ENCODE results near the gene SESN3.
"Not testable (repeated sequence)": the region's sequence is repeated elsewhere in the genome, so short reads cannot be mapped to it uniquely, and the experiment has no call there.

The SESN3 gene

DNA sequence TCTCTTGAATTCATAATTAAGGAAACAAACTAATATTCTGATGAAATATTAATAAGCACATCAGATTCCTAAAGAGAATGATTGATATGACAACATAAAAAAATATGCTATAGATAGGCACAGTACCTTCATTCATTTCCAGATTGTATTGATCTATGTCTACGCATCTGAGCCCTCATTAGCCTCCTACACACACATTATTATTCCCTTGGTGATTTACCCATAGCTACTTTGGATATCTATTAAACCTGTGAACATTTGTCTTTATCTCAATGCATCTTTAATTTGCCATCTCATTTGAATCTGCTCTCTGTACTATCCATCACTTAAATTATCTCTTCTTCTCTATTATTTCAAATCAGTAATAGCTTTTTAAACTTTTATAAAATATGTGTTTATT lies 18.4 kb downstream of the SESN3 start:
- no peak for FAIRE-seq

GRCh38 chr11:95209535-95209934 lies 21.5 kb downstream of the SESN3 start:
- FAIRE-seq, result not testable (repeated sequence)

- FAIRE-seq, result no peak
Observed at GRCh38 chr11:95200781-95201457, 30.1 kb downstream of the SESN3 start.

- no peak for FAIRE-seq
Observed at GRCh38 chr11:95195831-95196230, 35.2 kb downstream of the SESN3 start.

DNA sequence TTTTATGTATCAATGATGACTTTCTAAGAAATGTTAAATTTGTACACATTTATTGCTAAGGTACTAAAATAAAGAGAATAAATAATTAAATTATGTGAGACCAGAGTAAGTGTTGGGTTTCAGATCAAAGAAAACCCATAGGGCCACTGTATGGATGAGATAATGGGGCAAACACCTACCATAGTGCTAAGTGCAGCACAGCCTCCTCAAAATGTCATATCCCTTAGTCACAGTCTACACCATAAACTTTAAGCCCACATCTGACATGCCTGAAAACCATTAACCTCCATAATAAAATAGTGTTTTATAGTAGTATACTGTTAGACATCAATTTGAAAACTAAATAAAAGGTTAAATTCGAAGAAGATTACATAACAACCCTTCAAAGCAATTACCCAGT lies 37.5 kb downstream of the SESN3 start:
- no peak for FAIRE-seq

DNA sequence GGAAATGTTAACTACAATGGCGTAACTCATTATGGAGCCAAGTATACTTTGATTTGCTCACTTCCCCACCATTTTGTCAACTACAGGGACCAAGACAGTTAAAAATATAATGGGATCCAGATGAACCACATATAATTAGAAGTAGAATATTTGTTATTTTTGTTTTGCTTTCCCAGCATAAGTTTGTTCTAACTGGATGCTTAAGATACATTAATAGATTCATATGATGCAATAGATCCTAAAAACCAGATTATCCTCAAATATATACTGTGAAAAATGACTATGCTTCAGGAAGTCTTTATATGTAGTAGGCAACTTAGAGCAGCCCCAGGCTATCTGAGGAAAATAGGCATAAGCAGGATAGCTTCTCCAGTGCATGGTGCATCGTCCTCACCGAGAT lies 38.3 kb downstream of the SESN3 start:
- no peak for FAIRE-seq

GRCh38 chr11:95187723-95188122 lies 43.3 kb downstream of the SESN3 start:
- FAIRE-seq, result no peak

- FAIRE-seq, result no peak
Observed at GRCh38 chr11:95182397-95182796, 48.6 kb downstream of the SESN3 start.

GRCh38 chr11:95175818-95176380 lies 55.1 kb downstream of the SESN3 start:
- FAIRE-seq, result no peak

GRCh38 chr11:95170294-95170693 lies 60.7 kb downstream of the SESN3 start:
- FAIRE-seq, result no peak

GRCh38 chr11:95166781-95167180 lies 64.2 kb downstream of the SESN3 start:
- no peak for FAIRE-seq

DNA sequence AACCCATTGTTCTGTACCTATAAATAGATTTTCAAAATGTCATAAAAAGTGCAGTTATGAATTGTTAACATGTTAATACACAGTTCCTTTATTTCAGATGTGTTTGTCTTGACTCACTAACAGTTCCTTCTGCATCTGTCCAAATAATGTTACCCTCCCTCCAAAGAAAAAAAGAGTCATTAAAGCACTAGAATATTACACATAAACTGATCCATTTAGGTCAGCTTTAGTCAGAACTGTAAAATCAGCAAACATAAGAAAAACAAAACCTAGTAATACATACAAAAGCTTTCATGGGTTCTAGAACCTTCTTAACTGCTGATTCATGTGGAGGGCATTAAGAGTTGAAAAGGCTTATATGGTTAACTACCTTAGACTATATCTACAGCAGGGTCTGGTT lies 65.4 kb downstream of the SESN3 start:
- FAIRE-seq, result no peak

- FAIRE-seq, result no peak
Observed at GRCh38 chr11:95163106-95163505, 67.9 kb downstream of the SESN3 start.

DNA sequence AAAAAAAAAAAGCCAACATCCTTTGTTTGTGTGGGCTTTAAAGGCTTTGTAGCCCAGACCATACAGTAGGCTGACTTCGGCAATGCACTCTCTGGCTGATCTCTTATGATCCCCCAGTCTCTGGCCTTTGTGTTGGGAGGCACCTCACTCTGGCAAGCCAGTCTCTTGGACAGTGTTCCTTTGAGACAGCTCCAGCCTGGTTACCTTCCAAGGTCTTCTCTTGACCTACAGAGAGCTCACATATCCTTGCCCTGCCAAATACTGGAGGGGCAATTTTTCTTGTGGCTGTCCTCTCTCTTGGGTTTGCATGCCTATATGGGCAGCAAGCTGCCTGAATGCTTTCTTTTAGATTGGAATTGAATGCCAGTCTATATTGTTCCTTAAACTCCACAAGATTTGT lies 69.8 kb downstream of the SESN3 start:
- no peak for FAIRE-seq

DNA sequence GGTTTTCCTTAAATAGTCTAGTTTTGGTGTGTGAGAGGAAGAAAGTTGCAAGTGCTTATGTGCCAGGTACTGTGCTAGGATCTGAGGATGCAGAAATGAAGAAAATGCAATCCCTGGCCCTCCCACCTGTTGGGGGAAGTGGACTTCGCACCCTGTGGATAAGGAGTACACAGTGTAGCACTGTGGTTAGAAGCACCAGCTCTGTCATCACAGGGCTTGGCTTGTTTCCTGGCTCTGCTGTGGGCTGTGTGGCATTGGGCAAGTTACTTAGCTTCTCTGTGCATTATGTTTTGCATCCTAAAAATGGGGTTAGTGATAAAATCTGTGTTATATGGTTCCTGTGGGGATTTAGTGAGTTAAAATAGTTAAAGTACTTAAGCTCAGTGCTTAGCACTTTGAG lies 73.2 kb downstream of the SESN3 start:
- no peak for FAIRE-seq

GRCh38 chr11:95156916-95157541 lies 74.0 kb downstream of the SESN3 start:
- no peak for FAIRE-seq

DNA sequence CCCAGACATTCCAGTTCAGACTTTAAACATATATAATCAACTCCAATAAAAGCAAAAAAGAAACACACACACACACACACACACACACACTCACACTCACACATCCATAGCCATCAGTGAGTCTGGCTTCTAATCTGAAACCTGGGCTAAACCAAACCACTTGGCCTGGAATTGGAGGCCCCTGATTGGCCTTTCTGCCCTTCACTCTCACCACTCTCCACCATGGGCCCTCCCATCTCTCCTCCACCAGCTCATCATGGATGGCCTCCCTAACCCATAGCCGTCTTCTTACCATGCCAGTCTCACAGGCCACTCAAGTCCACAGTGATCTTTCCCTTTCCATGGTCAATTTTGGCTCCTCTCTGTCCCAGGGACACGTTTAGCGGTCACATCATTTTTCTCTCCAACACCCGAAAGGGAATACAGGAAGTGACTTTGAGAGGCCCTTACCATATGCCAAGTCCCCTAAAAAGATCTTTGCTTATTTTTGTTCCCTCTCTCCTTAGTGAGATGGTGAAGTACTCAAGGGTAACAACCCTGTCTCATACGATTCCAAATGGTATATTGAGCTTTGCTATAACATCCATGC lies 74.8 kb downstream of the SESN3 start:
- FAIRE-seq, result no peak

DNA sequence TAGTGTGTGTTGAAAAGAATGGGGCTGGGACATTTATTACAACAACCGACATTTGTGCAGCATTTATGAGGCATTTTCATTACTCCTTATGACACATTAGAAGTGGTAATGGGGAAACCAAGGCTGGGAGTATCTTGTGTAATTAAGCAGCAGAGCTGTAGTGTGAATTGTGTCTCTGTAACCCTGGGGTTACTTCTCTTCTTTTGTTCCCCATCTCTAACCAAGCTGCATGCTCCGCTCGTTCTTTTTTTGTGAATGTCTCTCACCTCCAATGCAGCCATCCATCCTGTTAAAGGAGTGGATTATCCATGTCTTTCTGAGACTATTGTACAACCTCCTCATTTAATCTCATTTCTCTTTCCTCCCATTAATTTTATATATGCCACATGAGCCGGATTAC lies 75.6 kb downstream of the SESN3 start:
- FAIRE-seq, result no peak

GRCh38 chr11:95154514-95154913 lies 76.5 kb downstream of the SESN3 start:
- no peak for FAIRE-seq

GRCh38 chr11:95153857-95154246 lies 77.2 kb downstream of the SESN3 start:
- FAIRE-seq, result no peak

GRCh38 chr11:95152876-95153856 lies 77.8 kb downstream of the SESN3 start:
- FAIRE-seq, result no peak

DNA sequence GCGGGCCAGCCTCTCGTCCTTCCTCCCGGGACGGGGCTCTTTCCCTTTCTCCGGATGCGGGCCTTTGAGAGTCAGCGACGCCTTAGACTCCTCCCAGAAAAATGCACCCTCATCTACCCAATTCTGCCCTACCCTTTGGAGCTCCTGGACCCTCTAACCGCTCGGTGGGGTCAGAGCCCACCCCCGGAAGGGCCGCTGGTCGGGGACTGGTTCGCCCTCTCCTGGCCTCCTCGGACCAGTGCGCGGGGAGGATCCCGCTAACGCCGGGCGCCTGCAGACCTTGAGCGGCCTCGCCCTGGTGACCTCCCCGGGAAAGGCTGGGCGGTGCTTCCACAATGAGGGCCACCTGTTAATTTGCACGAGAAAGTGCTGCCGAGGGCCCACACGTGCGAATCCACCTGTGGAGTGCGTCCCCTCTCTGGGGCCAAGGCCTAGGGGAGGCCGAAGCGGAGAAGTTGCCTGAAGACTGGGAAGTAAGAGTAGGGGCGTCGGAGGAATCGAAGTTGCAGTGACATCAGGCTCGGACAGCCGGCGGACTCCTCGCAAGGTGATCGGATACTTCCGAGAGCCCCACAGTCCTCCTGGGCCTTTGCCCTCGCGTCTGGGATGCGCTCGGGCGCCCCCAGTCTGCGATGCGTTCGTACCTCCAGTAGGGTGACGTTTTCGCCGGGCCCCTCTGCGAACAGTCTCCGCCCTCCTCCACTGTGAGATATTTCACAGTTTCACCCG lies 79.9 kb downstream of the SESN3 start:
- FAIRE-seq, result no peak

All from G401.6 (cell line).